Measurements from ENCODE around the gene PRICKLE3.
"Not testable (repeated sequence)": the region's sequence is repeated elsewhere in the genome, so short reads cannot be mapped to it uniquely, and the experiment has no call there.

PRICKLE3 gene

DNA sequence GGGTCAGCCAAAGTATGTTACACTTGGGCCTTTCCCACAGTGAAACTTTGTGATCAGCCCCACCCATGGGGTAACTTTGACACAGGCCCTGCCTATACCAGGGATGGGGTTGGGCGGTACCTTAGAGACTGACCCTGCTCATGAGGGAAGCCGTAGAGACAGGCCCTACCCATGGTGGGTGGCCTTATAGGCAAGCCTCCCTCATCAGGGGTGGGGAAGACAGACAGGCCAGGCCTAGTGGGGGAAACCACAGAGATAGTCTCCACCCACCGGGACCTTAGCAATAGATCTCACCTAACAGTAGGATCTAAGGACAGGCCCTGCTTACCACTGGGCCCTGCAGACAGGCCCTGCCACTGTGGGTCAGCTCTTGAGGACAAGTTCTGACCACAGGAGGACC is 7.6 kb downstream of the PRICKLE3 start:
- DNase-seq (ENCODE audit: low spot score) = no peak

GRCh38 chrX:49177873-49178480 is 8.2 kb downstream of the PRICKLE3 start:
- no peak for DNase-seq (ENCODE audit: low spot score)

GRCh38 chrX:49177338-49177833 is 8.8 kb downstream of the PRICKLE3 start:
- no peak for DNase-seq (ENCODE audit: low spot score)

DNA sequence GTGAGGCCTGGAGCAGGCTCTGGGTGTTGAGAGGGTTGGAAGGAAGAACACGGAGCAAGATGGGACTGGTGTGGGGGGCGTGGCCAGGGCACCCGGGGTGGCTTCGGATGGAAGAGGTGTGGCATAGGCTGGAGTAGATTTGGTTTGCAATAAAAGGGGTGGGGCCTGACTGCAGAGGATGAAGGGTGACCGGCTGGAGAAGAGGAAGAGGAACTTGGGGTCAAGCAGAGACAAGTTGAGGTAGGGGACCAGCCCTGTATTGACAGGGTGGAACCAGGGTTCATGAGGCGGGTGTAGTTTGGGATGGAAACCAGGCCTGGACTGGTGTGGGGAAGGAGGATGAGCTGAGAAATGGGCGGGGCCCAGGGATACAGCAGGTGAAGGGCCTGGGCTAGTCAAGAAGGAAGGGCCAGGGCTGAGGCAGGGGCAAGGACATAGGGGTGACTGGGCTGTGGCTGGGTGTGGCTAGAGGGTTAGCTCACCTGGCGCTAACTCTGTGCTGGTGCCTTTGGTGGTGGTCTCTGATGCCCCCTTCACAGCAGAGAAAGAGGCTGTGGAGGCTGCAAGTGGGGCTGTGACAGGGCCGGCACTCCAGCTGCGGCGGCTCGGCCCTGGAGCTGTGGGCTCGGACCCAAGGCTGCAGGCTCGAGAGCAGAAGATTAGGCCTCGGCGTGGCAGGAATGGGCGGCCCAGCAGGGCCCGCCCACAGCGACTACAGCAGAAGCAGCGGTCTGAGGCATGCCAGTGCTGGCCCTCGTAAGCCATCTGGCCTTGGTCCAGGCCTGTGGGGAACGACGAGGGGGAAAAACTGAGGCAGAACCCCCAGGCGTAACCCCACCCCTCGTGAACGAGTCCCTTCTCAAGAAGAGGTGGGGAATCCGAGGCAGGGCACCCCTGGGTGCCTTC is 9.5 kb downstream of the PRICKLE3 start:
- DNase-seq (ENCODE audit: low spot score) = no peak

DNA sequence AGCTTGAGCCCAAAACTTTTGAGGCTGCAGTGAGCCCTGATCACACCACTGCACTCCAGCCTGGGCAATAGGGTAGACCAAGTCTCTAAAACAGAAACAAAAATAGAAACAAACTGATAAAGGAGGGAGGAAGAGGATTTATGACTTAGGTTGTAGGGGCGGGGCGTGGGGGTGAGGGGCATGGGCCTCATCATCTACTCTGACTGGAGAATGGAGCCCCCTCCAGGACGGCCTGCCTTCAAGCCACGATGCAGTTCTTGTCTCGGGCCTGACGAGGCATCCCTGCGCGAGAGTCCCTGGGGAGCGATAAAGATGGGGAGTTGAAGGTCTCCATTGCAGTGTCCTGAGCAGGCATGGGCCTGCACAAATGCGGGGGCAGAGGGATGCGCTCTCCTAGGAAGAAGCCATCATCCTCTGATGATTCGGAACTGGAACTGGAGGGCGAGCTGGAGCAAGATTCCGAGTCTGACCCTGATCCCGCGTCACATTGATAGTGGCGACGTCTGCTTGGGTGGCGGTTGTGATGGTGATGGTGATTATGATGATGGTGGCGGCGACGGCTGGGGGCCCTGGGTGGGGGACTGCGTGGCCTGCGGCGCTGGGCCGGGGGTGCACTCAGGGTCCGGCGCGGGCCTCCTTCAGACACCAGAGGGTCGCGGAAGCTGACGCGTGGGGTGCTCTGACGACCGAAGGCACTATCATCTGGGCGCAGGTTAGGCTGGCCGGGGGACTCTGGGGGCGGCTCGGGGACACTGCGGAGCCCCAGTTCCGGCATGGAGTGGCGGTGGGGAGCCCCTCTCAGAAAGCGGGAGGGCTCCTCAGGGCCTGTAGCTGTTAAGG is 10.5 kb downstream of the PRICKLE3 start:
- DNase-seq (ENCODE audit: low spot score) = no peak

GRCh38 chrX:49174723-49175122 is 11.4 kb downstream of the PRICKLE3 start:
- DNase-seq (ENCODE audit: low spot score) = no peak

DNA sequence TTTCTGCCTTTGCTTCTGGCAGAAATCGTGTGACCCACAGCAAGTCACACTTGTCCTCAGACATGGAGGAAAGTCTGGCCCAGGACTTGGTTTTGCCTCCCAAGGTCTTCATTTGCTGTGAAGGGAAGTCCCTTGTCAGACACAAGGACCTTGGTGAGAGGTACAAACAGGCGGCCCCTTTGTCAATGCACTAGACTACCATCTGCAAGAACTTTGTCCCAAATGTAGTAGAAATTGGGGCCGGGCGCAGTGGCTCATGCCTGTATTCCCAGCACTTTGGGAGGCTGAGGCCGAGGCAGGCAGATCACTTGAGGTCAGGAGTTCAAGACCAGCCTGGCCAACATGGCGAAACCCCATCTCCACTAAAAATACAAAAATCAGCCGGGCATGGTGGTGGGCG is 12.6 kb downstream of the PRICKLE3 start:
- DNase-seq (ENCODE audit: low spot score) = not testable (repeated sequence)

DNA sequence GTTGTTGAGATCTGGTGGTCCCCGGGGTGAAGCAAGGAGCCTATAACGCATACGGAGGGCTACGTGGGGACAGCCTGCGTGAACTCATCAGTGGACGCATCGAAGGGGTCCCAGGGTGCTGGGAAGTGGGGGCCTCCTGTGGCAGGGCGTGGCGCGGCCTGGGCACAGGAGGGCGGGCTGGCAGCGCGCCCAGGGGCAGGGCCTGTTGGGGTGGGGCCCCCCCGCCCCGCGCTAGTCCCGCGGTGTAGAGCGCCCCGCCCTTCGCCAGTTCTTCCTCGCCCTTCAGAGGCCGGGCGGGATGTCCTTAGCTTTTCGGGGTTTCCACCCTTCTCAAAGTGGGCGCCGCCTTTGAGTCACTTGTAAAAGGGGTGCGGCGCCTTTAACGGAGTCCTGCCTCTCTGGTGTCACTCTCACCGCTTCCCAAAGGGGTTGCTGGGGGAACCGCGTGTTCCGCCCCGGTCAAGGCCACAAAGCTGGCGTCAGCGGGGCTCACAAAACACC is 13.8 kb downstream of the PRICKLE3 start:
- no peak for DNase-seq (ENCODE audit: low spot score)

GRCh38 chrX:49171752-49172279 is 14.4 kb downstream of the PRICKLE3 start, which contains the start of gene PLP2:
Gene PLP2 (plus strand): TSS chrX:49171898. CDS start chrX:49172001, 103 bp downstream.
- no peak for DNase-seq (ENCODE audit: low spot score)

DNA sequence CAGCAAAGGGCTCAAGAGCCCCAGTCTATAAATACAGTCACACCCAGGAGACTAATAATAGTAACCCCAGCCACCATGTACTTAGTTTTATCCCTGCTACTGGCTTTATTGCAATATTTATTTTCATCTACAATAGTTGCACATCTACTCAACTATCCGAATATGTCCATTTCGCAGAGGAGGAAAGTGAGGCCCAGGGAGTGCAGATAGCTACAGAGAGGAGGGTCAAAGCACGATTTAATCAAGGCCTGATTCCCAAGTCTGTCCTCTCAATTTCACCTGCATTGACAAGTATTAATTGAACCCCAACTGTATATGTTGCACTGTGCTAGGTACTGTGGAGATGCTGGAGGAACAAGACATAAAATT is 18.4 kb downstream of the PRICKLE3 start:
- DNase-seq (ENCODE audit: low spot score) = no peak

GRCh38 chrX:49166914-49167739 is 19.0 kb downstream of the PRICKLE3 start:
- no peak for DNase-seq (ENCODE audit: low spot score)

DNA sequence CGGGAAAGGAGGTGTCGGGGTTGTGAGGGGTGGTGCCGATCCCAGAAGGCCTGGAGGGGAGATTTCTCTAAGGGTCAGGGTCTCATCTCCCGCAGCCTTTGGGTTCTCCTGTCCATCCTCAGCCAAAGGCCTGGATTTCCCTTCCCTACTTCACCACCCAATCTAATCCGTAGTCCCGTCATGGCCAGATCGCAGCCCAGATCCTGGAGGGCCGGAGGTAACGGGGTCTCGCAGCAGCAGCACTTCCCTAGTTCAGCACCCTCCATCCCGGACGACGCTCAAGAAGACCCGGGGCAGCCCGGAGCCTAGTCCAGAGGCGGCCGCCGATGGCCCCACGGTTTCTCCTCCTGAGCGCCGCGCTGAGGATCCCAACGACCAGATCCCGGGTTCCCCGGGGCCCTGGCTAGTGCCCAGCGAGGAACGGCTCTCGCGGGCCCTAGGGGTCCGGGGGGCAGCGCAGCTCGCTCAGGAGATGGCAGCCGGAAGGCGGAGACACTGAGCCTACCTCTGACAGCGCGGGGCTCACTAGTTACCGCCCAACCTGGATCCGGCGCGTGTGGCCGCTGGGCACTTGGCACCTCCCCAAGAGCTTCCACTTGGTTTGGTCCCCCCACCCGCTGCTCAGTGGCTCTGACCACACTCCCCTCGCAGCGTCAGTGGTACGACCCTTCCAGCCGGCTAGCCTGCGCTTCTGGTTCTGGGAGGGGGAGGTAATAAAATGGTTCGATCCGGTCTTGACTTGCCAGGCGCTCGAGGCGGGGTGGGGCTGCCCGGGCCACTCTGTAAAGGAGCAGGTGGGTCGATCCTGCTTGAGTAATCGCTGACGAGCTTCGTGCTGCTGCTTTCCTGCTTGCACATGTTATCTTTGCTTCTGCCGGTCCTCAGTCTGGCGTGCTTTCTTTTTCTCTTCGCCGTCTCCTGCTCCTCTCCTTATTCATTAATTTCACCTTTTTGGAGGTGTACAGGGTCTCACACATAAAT is 20.0 kb downstream of the PRICKLE3 start:
- DNase-seq (ENCODE audit: low spot score) = peak; percentile 46

DNA sequence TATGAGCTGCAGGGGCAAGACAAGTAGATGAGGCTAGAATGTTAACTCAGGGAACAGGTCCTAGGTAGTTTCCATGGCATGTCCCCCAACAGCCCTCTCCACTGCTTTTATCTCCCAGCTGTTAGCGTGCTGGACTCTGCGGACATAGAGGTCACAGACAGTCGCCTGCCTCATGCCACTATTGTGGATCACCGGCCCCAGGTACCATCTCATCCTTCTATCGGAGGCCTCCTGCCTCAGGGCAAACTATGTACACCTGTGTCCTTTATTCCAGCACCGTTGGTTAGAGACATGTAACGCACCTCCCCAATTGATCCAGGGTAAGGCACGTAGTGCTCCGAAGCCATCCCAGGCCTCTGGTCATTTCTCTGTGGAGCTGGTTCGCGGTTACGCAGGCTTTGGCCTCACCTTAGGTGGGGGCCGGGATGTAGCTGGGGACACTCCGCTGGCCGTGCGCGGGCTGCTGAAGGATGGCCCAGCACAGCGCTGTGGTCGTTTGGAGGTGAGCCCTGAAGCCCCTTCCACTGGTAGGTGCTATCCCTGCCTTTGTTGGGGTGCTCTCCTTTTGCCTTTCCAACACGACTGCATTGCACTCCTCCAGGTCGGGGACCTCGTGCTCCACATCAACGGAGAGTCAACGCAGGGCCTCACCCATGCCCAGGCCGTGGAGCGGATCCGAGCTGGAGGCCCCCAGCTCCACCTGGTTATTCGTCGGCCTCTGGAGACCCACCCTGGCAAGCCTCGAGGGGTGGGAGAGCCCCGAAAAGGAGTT is 21.4 kb downstream of the PRICKLE3 start:
- DNase-seq (ENCODE audit: low spot score) = no peak

GRCh38 chrX:49163555-49164419 is 22.4 kb downstream of the PRICKLE3 start:
- DNase-seq (ENCODE audit: low spot score) = peak; percentile 86

GRCh38 chrX:49162620-49163019 is 23.6 kb downstream of the PRICKLE3 start, which contains the start of gene MAGIX:
Gene MAGIX (plus strand): TSS chrX:49162758. CDS start chrX:49162890, 132 bp downstream.
- no peak for DNase-seq (ENCODE audit: low spot score)

DNA sequence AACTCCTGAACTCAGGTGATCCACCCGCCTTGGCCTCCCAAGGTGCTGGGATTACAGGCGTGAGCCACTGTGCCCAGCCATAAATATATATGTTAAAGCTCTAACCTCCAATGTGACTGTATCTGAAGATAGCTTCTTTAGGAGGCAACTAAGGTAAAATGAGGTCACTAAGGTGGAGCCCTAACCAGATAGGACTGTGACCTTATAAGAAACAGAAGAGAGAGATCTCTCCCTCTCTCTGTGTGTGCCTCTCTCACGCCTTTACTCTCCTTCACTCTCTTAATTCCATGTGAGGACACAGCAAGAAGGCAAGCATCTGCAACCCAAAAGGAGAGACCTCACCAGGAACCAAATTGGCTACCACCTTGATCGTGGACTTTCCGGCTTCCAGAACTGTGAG is 24.5 kb downstream of the PRICKLE3 start:
- no peak for DNase-seq (ENCODE audit: low spot score)

DNA sequence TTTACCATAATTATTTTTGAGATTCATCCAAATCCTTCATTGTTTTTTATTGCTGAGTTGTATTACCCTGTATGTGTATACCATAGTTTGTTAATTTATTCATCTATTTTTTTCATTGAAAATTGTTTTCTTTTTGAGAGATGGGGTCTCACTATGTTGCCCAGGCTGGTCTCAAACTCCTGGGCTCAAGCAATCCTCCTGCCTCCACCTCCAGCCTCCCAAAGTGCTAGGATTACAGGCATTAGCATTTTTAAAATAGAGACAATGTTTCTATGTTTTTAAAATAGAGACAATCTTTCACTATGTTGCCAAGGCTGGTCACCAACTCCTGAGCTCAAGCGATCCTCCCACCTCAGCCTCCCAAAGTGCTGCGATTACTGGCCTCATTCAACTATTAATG is 25.3 kb downstream of the PRICKLE3 start:
- no peak for DNase-seq (ENCODE audit: low spot score)

- no peak for DNase-seq (ENCODE audit: low spot score)
These were observed 29.0 kb downstream of the PRICKLE3 start for GRCh38 chrX:49157194-49157593.
